ENCODE results near the gene GPR26. TPM values are rescaled to one million over a fixed set of nuclear protein-coding genes. Genes with fewer than 3 reads are reported as not detected.
"Not testable (repeated sequence)": the region's sequence is repeated elsewhere in the genome, so short reads cannot be mapped to it uniquely, and the experiment has no call there.

The GPR26 gene
- total RNA-seq, 4 donors from 2014 or later: not detected

- Histone ChIP-seq H3K9me3 (no peaks in the 10 kb centered on the region), H3K27me3 (peaks cover 4% of the 10 kb centered on the region), H3K4me1 (no peaks in the 10 kb centered on the region), H3K4me3 (no peak overlapping the region), H3K27ac (no peak overlapping the region), H3K36me3 (no peaks in the 10 kb centered on the region)
- no peak for DNase-seq (ENCODE audit: low spot score in 2 of 2)
- TF ChIP-seq POLR2AphosphoS5 (IDR thresholded peaks at IDR 0.05) (no peak), POLR2A (IDR thresholded peaks at IDR 0.05) (no peak), EP300 (IDR thresholded peaks at IDR 0.05) (no peak), CTCF (IDR thresholded peaks at IDR 0.05) (no peak)
- WGBS: 88% methylated on average over 2 of the region's 2 CpGs
Observed at GRCh38 chr10:123722351-123722750, 56.2 kb downstream of the GPR26 start.

GRCh38 chr10:123724747-123725146 is 58.6 kb downstream of the GPR26 start:
- WGBS: 95% methylated on average over 12 of the region's 12 CpGs
- Histone ChIP-seq H3K27me3 (peaks cover 4% of the 10 kb centered on the region), H3K9me3 (no peaks in the 10 kb centered on the region), H3K27ac (no peak overlapping the region), H3K4me1 (no peaks in the 10 kb centered on the region), H3K36me3 (no peaks in the 10 kb centered on the region), H3K4me3 (no peak overlapping the region)
- TF ChIP-seq POLR2A (IDR thresholded peaks at IDR 0.05): no peak
- TF ChIP-seq POLR2AphosphoS5 (IDR thresholded peaks at IDR 0.05): no peak
- no peak for TF ChIP-seq CTCF (IDR thresholded peaks at IDR 0.05)
- TF ChIP-seq EP300 (IDR thresholded peaks at IDR 0.05): no peak
- DNase-seq (ENCODE audit: low spot score in 2 of 2): no peak

- H3K9me3 ChIP-seq: no peaks in the 10 kb centered on the region
Observed at GRCh38 chr10:123726381-123726780, 60.2 kb downstream of the GPR26 start.

GRCh38 chr10:123726836-123727235 is 60.7 kb downstream of the GPR26 start:
- TF ChIP-seq EP300 (IDR thresholded peaks at IDR 0.05): no peak
- no peak for TF ChIP-seq POLR2A (IDR thresholded peaks at IDR 0.05)
- no peak for TF ChIP-seq CTCF (IDR thresholded peaks at IDR 0.05)
- TF ChIP-seq POLR2AphosphoS5 (IDR thresholded peaks at IDR 0.05): no peak
- Histone ChIP-seq H3K4me1 (no peaks in the 10 kb centered on the region), H3K27ac (no peak overlapping the region), H3K27me3 (peaks cover 4% of the 10 kb centered on the region), H3K4me3 (no peak overlapping the region), H3K36me3 (no peaks in the 10 kb centered on the region), H3K9me3 (no peaks in the 10 kb centered on the region)
- WGBS: 63% methylated on average over 2 of the region's 2 CpGs
- no peak for DNase-seq (ENCODE audit: low spot score in 2 of 2)

More at GRCh38 chr10:123726381-123726780, 60.2 kb downstream of the GPR26 start:
- peaks cover 4% of the 10 kb centered on the region for H3K27me3 ChIP-seq
- H3K4me1 ChIP-seq: no peaks in the 10 kb centered on the region
- H3K4me3 ChIP-seq: no peak overlapping the region
- H3K27ac ChIP-seq: no peak overlapping the region
- no peaks in the 10 kb centered on the region for H3K36me3 ChIP-seq
- DNase-seq (ENCODE audit: low spot score in 2 of 2): no peak
- WGBS: 37% methylated on average over 3 of the region's 3 CpGs
- no peak for TF ChIP-seq POLR2A (IDR thresholded peaks at IDR 0.05)

- no peaks in the 10 kb centered on the region for H3K4me1 ChIP-seq
- no peak for DNase-seq (ENCODE audit: low spot score in 2 of 2)
- peaks cover 1% of the 10 kb centered on the region for H3K9me3 ChIP-seq
- H3K4me3 ChIP-seq: no peak overlapping the region
- peaks cover 4% of the 10 kb centered on the region for H3K27me3 ChIP-seq
- H3K27ac ChIP-seq: no peak overlapping the region
- no peak for TF ChIP-seq POLR2AphosphoS5 (IDR thresholded peaks at IDR 0.05)
- TF ChIP-seq POLR2A (IDR thresholded peaks at IDR 0.05): no peak
- no peak for TF ChIP-seq EP300 (IDR thresholded peaks at IDR 0.05)
- TF ChIP-seq CTCF (IDR thresholded peaks at IDR 0.05): no peak
- no peaks in the 10 kb centered on the region for H3K36me3 ChIP-seq
- WGBS: 70% methylated on average over 6 of the region's 6 CpGs
Observed at GRCh38 chr10:123729523-123729922, 63.4 kb downstream of the GPR26 start.

GRCh38 chr10:123736917-123737316 is 70.8 kb downstream of the GPR26 start:
- not testable (repeated sequence) for H3K27ac ChIP-seq; H3K27me3 ChIP-seq; H3K36me3 ChIP-seq; H3K9me3 ChIP-seq; DNase-seq (ENCODE audit: low spot score in 2 of 2); H3K4me3 ChIP-seq; H3K4me1 ChIP-seq
- 90% methylated on average over 4 of the region's 4 CpGs for WGBS

Measured in suprapubic skin (tissue), 4 donors.